Peyer's patch (tissue), 4 donors: Measurements from ENCODE around the gene ANK2.

ENCODE experiments used
- CTCF ChIP-seq, 6 experiments: fragments of 450-650 bp in 4 of 6; fragments of 200-600 bp in 2 of 6; sonication (generic) in 1 of 6; IDR thresholded peaks; one replicate each; pipeline ENCODE4 v1.5.1; 2017 to 2019; ENCODE audit warnings: antibody characterized with exemption in 6 of 6, mild to moderate bottlenecking in 3 of 6, moderate library complexity in 1 of 6
- POLR2A ChIP-seq, 2 donors: fragments of 450-650 bp; IDR thresholded peaks; one replicate each; pipeline ENCODE4 v1.5.1; 2017; ENCODE audit warnings: antibody characterized with exemption in 2 of 2, mild to moderate bottlenecking in 2 of 2, moderate library complexity in 2 of 2

- TF ChIP-seq CTCF (IDR thresholded peaks at IDR 0.05) (no peak), POLR2A (IDR thresholded peaks at IDR 0.05) (no peak)
Measured at GRCh38 chr4:113141901-113142346, 92.5 kb downstream of the ANK2 start.
